Measurements from ENCODE around the gene CD68.

The CD68 gene, protein sequence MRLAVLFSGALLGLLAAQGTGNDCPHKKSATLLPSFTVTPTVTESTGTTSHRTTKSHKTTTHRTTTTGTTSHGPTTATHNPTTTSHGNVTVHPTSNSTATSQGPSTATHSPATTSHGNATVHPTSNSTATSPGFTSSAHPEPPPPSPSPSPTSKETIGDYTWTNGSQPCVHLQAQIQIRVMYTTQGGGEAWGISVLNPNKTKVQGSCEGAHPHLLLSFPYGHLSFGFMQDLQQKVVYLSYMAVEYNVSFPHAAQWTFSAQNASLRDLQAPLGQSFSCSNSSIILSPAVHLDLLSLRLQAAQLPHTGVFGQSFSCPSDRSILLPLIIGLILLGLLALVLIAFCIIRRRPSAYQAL
- 0 to 0.15 reads per million in 2 donors for total RNA-seq

DNA sequence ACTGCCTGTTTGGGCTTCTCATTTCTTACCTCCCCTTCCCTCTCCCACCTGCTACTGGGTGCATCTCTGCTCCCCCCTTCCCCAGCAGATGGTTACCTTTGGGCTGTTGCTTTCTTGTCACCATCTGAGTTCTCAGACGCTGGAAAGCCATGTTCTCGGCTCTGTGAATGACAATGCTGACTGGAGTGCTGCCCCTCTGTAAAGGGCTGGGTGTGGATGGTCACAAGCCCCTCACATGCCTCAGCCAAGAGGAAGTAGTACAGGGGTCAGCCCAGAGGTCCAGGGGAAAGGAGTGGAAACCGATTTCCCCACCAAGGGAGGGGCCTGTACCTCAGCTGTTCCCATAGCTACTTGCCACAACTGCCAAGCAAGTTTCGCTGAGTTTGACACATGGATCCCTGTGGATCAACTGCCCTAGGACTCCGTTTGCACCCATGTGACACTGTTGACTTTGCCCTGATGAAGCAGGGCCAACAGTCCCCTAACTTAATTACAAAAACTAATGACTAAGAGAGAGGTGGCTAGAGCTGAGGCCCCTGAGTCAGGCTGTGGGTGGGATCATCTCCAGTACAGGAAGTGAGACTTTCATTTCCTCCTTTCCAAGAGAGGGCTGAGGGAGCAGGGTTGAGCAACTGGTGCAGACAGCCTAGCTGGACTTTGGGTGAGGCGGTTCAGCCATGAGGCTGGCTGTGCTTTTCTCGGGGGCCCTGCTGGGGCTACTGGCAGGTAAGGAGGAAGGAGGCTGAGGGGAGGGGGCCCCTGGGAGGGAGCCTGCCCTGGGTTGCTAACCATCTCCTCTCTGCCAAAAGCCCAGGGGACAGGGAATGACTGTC is at the start of gene CD68:
CD68 (plus strand) TSS at position 638 of the 833 bp plus-strand sequence; CDS start at position 678, 40 bp downstream.
- DNase-seq: no peak

DNA sequence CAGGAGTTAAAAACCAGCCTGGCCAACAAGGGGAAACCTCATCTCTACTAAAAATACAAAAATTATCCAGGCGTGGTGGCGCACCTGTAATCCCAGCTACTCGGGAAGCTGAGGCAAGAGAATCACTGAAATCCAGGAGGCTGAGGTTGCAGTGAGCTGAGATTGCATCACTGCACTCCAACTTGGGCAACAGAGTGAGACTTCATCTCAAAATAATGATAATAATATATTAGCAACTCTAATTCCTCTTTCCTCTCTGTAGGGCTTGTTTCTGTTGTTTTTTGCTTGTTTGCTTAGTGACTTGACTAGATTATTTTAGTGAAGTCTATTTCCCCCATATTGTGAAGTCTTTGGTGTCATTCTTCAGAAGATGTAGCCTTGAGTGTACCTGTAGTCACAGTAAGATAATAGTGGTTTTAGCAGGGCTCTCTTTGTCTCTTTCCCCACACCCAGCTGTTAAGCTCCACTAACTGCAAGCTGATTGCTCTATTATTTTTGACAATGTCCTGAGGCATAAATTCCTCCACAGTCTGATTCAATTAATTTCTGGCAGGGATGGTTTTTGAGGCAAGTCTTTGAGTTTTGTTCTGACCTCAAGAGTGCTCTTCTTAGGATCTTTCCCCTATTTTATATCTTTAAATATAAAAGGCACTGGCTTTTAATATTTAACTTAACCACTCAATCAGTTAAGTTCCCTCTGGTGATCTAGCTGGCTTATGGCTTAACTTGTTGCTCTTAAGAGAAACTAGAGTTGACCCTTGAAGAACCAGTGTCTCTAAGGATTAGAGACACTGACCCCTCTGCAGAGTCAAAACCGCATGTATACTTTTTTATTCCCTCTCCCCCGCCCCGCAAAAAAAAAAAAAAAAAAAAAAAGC is 49.2 kb upstream of the CD68 start:
- no peak for DNase-seq

DNA sequence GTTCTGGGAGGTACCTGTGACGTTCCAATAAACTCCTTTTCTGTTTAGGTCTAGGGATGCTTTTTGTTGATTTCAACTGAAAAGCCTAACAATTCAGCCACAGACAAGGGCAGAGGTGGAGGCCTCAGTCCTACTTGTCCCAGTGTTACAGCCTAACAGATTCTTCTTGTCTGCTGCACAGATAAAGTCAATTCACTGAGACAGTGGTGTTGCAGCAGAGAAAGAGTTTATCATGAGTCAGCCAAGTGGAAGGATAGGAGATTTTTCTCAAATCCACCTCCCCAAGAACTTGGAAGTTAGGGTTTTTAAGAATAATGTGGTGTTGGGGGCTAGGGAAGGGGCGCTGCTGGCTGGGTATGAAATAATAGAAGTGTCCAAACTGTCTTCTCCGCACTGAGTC is 41.4 kb upstream of the CD68 start:
- DNase-seq: no peak

DNA sequence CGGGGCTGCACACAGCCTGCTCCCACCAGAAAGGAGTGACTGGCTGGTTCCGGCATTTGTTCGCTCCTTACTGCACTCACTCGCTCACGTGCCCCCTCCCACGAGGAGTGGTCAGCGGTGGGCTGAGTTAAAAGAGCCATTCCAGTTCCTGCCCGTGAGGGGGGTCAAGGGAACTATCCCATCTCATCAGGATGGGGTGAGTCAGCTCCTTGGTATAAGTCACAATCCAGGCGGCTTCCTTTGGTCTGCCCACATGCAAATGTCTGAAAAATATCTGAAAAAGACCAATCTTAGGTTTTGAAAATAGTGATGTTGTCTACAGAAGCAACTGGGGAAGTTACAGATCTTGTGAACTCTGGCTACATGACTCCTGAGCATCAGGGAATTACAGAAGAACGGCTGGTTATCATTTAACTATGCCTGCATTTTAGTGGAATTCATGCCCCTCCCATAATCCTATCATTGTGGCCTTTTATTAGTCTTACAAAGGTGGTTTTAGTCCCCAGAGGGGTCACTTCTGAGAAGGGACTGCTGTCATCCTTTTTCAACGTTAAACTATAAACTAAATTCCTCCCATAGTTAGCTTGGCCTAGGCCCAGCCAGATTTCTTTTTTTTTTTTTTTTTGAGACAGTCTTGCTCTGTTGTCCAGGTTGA is 40.4 kb upstream of the CD68 start:
- no peak for DNase-seq

DNA sequence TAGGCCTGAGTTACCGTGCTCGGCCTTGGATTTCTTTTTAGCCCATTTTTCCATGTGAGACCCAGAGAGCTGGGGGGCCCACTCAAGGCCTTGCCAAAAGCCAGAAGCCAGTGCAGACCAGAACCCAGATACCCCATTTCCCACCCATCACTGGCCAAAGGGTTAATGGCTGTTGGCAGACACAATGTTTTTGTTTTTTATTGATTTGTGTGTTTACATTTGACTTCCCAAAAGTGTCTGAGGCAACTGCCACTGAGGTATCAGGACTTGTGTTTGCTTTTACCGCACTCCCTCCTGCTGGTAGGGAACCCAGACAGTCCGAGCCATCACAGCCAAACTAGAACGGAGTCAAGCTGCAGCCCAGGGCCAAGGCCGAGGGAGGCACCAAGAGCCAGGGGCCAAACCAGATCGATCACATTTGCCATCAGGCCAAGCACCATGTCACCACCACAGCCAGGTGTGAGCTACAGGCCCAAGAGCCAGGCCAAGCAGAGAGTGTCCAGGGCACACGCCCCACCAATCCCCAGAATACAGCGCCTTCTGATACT is 38.3 kb upstream of the CD68 start:
- DNase-seq: no peak

DNA sequence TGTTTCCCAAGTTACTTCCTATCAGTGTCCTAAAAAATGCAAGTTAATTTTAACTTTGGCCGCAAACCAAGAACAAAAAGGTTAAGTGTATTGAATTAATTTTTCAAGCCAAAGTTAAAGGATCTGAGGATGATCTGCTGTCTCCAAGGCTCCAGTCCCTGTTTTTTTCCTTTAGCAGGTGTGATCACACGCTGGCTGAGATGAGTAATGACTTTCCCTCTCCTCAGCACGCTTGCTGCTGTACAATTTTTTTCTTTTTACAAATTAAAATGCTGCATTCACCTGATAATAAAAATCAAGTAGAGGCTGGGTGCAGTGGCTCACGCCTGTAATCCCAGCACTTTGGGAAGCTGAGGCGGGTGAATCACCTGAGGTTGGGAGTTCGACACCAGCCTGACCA is 34.5 kb upstream of the CD68 start:
- DNase-seq: no peak

DNA sequence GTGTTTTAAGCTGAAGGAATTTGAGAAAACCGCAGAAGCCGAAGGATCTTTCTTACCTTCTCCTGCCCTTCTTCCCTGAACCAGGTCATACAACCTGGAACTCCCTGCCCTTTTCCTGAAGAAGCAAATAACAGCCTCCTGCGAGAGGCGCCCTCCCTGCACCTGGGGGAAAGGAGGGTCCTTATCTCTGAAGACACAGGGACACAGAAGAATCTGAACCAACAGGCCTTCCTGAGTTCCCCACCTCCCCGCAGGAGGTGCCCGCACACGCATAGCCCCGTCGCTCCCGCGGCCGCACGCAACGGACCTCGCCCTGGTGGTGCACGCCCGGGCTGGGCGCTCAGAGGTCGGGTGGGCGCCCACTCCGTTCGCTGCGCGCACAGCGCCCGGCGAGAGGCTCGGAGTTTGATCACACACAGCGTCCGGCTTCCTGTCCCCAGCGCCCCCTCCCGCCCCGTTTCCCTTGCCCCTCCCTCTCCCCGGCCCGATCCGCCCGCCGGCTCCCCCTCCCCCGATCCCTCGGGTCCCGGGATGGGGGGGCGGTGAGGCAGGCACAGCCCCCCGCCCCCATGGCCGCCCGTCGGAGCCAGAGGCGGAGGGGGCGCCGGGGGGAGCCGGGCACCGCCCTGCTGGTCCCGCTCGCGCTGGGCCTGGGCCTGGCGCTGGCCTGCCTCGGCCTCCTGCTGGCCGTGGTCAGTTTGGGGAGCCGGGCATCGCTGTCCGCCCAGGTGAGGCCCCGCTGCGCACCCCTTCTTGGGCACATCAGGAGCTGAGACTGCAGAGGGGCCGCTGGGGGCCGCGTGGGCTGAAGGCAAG is 30.6 kb upstream of the CD68 start, which contains the start of gene TNFSF12:
TNFSF12 (plus strand) TSS at position 474 of the 816 bp plus-strand sequence; CDS start at position 570, 96 bp downstream.
- DNase-seq: peak; percentile 38

DNA sequence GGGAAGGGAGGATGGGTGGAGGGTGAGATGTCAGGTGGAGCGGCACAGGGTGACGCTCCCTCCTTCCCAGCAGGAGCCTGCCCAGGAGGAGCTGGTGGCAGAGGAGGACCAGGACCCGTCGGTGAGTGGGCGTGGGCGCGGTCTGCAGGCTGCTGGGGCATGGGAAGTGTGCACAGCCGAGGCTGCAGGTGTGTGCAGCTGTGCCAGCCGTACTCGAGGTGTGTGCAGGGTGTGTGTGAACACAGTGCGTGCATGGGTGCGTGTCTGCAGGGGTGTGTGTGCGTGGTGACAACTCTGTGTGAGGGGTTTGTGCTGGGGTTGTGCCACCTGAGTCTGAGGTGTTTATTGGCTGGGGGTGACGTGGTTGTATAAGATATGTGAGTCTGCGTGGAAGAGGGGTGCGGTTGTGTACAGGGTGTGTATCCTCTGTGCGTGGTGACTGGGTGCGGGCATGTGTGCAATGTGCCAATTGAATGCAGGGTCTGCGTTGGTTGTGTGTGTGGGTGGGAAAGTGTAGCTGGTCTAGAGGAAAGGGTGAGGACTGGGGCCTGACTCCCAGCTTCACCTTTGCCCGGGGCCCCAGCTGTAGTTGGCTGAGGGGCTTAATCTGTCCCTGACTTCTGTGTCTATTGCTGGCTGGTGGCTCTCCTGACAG is 29.9 kb upstream of the CD68 start:
- no peak for DNase-seq

DNA sequence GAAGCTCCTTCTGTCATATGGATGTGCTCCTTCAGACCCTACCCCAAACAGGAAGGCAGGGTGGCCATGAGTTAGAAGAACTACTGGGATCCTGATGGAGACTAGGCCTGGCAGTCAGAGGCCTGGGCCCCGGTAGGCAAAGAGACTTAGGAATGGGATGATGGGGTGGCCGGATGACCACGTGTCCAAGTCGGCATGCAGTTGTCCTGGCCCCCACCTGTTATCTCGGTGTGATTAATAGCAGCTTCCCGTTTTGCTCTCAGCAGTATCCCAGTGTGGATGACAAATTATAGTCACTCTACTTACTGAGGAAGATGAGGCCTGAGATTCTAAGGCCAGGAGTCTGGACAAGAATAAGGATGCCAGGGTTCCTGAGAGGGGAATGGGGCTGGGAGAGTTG is 29.1 kb upstream of the CD68 start:
- no peak for DNase-seq

DNA sequence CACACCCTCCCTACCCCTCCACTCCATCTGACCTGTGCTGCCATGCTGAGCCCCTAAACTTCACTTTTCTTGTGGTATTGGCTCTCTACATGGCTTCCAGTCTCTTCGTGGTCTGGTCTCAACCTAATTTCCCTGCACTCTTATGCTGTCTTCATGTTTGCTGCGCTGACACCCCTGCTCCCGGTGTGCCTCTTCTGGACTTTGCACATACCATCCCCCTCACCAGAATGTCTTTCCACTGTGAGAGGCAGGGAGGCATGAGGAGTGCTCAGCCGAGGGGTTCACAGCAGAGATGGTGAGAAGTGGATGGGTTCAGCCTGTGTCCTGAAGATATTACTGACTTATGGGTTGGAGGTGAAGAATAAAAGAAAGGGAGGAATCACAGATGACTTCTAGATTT is 28.0 kb upstream of the CD68 start:
- DNase-seq: no peak

DNA sequence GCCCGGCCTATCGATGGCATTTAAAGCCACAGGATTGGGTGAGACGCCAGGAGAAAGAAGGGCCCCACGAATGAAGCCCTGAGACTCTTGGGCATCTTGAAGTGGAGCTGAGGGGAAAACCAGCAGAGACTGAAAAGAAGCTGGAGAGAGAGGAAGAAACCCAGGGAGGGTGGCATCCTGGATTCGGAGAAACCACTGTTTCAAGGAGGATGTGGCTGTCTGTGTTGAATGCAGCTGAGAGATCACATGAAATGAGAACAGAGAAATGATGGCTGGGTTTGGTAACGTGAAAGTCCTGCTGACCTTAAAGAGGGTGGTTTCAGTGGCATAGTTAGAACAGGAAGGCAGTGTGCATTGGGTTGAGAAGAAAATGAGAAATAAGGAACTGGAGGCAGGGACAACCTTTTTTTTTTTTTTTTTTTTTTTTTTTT is 26.8 kb upstream of the CD68 start:
- DNase-seq: no peak

DNA sequence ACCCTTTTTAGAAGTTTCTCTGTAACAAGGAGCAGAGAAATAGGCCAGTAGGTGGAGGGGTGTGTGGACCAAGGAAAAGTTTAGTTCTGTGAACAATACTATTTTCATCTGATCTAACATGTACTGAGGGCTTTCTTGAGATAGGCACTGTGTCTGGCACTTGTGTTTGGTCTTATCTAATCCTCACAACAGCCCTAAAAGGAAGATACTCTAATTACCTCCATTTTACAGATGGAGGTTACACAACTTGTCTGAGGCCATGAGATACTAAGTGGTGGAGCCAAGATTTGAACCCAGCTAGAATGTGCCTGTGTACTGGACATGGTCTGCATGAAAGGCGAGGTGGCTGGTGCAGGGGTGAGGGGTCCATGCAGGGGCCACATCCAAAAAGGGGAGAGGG is 26.1 kb upstream of the CD68 start:
- DNase-seq: no peak

DNA sequence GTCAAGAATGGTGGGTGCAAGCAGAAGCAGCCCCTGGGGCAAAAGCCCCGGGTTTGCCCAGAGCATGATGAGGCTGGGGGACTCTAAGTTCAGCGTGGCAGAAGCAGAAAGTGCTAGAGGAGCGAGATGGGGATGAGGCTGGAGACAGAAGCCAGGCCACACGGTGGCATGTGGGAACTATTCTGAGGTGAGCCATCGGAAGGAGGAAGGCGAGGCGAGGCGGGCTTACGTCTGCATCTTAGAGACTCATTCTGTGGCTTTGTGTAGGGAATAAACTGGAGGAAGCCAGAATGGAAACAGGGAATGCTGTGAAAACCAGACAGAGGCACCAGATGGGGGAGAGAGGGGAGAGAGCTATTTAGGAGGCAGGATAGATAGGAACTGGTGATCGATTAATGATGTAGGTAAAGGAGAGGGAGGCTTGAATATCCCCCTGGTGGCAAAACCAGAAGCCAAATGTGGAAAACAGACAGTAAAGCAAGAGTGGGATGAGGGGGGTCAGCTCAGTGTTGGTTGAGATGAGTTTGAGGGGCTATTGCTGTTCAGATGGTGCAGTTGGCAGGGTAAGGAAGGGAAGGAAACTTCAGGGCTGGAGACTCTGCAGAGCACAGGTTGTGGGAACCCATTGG is 24.0 kb upstream of the CD68 start:
- DNase-seq: no peak

DNA sequence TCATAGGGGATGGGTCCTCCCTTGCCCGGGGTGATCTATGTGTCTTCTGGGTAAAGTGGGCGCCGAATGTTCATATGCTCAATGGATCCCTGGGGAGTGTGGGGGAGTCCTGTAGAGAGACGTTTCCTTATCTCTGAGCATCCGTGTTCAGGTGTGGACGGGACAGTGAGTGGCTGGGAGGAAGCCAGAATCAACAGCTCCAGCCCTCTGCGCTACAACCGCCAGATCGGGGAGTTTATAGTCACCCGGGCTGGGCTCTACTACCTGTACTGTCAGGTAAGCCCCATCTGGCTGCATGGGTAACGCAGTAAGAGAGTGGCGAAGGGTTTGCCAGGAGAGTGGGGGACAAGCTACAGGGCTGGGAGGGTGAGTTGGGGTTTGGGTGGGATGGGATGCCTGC is 22.8 kb upstream of the CD68 start:
- DNase-seq: no peak

DNA sequence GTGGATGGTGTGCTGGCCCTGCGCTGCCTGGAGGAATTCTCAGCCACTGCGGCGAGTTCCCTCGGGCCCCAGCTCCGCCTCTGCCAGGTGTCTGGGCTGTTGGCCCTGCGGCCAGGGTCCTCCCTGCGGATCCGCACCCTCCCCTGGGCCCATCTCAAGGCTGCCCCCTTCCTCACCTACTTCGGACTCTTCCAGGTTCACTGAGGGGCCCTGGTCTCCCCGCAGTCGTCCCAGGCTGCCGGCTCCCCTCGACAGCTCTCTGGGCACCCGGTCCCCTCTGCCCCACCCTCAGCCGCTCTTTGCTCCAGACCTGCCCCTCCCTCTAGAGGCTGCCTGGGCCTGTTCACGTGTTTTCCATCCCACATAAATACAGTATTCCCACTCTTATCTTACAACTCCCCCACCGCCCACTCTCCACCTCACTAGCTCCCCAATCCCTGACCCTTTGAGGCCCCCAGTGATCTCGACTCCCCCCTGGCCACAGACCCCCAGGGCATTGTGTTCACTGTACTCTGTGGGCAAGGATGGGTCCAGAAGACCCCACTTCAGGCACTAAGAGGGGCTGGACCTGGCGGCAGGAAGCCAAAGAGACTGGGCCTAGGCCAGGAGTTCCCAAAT is 22.2 kb upstream of the CD68 start:
- no peak for DNase-seq

DNA sequence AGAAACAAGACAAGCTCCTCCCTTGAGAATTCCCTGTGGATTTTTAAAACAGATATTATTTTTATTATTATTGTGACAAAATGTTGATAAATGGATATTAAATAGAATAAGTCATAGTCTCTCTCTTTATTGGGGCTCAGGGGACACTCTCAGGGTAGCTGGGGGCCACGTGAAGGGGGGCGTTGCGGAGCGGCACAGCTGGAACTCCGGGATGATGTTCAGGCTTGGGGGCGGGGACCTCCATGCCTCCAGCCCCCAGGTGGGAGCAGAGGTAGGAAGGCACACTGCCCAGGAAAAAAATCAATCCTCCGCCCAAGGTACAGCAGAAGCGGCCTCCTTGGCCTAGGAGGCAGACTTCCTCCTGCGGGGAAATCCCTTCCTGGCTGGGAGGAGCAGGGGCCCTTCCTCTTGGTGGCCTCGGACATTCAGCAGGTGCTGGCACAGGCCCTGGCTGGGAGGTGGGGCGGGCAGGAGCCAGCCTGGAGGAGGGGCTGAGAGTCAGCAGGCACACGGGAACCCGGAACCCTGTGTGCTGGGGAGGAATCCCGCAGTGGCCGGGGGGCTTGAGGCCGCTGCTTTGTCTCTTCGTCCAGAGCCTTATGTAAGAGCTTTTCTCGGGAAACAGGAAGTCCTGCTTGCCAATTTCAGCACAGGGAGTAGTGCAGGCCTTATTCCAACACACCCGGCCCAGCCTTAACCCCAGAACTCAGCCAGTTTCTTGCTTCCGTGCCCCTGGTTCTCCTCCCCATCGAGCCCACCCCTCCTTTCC is 21.5 kb upstream of the CD68 start:
- DNase-seq: no peak

DNA sequence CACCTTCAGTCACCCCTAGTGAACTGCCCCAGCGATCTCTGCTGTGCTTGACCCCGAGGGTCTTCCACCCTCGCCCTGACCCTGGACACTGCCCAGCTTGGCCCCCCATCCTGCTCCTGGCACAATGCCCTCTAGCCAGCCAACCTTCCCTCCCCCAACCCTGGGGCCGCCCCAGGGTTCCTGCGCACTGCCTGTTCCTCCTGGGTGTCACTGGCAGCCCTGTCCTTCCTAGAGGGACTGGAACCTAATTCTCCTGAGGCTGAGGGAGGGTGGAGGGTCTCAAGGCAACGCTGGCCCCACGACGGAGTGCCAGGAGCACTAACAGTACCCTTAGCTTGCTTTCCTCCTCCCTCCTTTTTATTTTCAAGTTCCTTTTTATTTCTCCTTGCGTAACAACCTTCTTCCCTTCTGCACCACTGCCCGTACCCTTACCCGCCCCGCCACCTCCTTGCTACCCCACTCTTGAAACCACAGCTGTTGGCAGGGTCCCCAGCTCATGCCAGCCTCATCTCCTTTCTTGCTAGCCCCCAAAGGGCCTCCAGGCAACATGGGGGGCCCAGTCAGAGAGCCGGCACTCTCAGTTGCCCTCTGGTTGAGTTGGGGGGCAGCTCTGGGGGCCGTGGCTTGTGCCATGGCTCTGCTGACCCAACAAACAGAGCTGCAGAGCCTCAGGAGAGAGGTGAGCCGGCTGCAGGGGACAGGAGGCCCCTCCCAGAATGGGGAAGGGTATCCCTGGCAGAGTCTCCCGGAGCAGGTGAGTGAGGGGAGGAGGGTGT is 20.7 kb upstream of the CD68 start, which contains the start of gene TNFSF13:
TNFSF13 (plus strand) TSS at position 207 of the 776 bp plus-strand sequence; CDS start at position 497, 290 bp downstream.
- DNase-seq: no peak

All from activated gamma-delta T cell (primary cell).